ENCODE data around the gene MIOX.
A peak's percentile ranks its signal among the peaks of the same experiment; 100 is the strongest.

Gene MIOX

GRCh38 chr22:50454556-50455075 is 32.0 kb upstream of the MIOX start:
- DNase-seq, result no peak

GRCh38 chr22:50455201-50455600 is 31.5 kb upstream of the MIOX start:
- DNase-seq, result no peak

GRCh38 chr22:50456026-50456425 is 30.6 kb upstream of the MIOX start:
- no peak for DNase-seq

- DNase-seq, result no peak
Observed at GRCh38 chr22:50456466-50457234, 30.0 kb upstream of the MIOX start.

GRCh38 chr22:50459016-50459415 is 27.6 kb upstream of the MIOX start:
- no peak for DNase-seq

- DNase-seq, result no peak
Observed at GRCh38 chr22:50459496-50460140, 27.0 kb upstream of the MIOX start.

GRCh38 chr22:50460938-50461337 is 25.7 kb upstream of the MIOX start:
- DNase-seq, result no peak

- no peak for DNase-seq
Observed at GRCh38 chr22:50461536-50461935, 25.1 kb upstream of the MIOX start.

GRCh38 chr22:50461979-50462540 is 24.6 kb upstream of the MIOX start:
- DNase-seq, result no peak

GRCh38 chr22:50463188-50463900 is 23.3 kb upstream of the MIOX start:
- DNase-seq, result no peak

- no peak for DNase-seq
Observed at GRCh38 chr22:50464451-50464850, 22.2 kb upstream of the MIOX start.

GRCh38 chr22:50465066-50465930 is 21.4 kb upstream of the MIOX start:
- DNase-seq, result no peak

- DNase-seq, result no peak
Observed at GRCh38 chr22:50467341-50467740, 19.3 kb upstream of the MIOX start.

GRCh38 chr22:50467773-50468440 is 18.8 kb upstream of the MIOX start:
- DNase-seq, result no peak

- no peak for DNase-seq
Observed at GRCh38 chr22:50468626-50469025, 18.0 kb upstream of the MIOX start.

- DNase-seq, result peak in 8 of 56 donors; percentile 3 to 46 (median 27)
Observed at GRCh38 chr22:50469377-50470305, 17.0 kb upstream of the MIOX start.

GRCh38 chr22:50470491-50470890 is 16.2 kb upstream of the MIOX start:
- DNase-seq, result no peak

- DNase-seq, result peak in 46 of 56 donors; percentile 9 to 81 (median 52)
Observed at GRCh38 chr22:50471197-50471847, 15.3 kb upstream of the MIOX start.

GRCh38 chr22:50471962-50472361 is 14.7 kb upstream of the MIOX start:
- no peak for DNase-seq

Data from nucleus accumbens (tissue), 56 donors.